Osteocyte (in vitro differentiated cells): ENCODE measurements around the gene LIPG. TPM values are rescaled to one million over a fixed set of nuclear protein-coding genes. Genes with fewer than 3 reads are reported as not detected.

ENCODE experiments used
- DNase-seq: peaks from one replicate; pipeline ENCODE4 v3.0.0; 2021; ENCODE audit warnings: mixed read lengths; ENCODE audit not compliant: unreplicated experiment; ENCODE audit errors: extremely low spot score
- H3K27ac Mint-ChIP-seq: one replicate; pipeline ENCODE4 v1.8.0; 2021; ENCODE audit warnings: mild to moderate bottlenecking, mixed read lengths; ENCODE audit not compliant: unreplicated experiment
- H3K27me3 Mint-ChIP-seq: one replicate; pipeline ENCODE4 v1.8.0; 2021; ENCODE audit warnings: mixed read lengths; ENCODE audit not compliant: unreplicated experiment
- H3K36me3 Mint-ChIP-seq: one replicate; pipeline ENCODE4 v1.8.0; 2021; ENCODE audit warnings: mixed read lengths; ENCODE audit not compliant: unreplicated experiment
- H3K4me1 Mint-ChIP-seq: one replicate; pipeline ENCODE4 v1.8.0; 2021; ENCODE audit warnings: mixed read lengths; ENCODE audit not compliant: unreplicated experiment
- H3K4me3 Mint-ChIP-seq: one replicate; pipeline ENCODE4 v1.8.0; 2021; ENCODE audit warnings: mild to moderate bottlenecking, moderate library complexity, mixed read lengths; ENCODE audit not compliant: unreplicated experiment
- H3K9me3 Mint-ChIP-seq: one replicate; pipeline ENCODE4 v1.8.0; 2021; ENCODE audit warnings: mixed read lengths; ENCODE audit not compliant: unreplicated experiment
- total RNA-seq: library from RNA; stranded (reverse); gene quantifications from 2 replicates; pipeline ENCODE4 v1.2.1, GENCODE V29; 2021
- TF ChIP-seq, protein P1 (sequence below): fragments of 200-600 bp; sonication (generic); IDR thresholded peaks from 2 replicates; pipeline ENCODE4 v1.5.0; 2021; ENCODE audit warnings: antibody characterized with exemption, mild to moderate bottlenecking, moderate library complexity

The LIPG gene
- total RNA-seq, 1 donor from 2014 or later = not detected

DNA sequence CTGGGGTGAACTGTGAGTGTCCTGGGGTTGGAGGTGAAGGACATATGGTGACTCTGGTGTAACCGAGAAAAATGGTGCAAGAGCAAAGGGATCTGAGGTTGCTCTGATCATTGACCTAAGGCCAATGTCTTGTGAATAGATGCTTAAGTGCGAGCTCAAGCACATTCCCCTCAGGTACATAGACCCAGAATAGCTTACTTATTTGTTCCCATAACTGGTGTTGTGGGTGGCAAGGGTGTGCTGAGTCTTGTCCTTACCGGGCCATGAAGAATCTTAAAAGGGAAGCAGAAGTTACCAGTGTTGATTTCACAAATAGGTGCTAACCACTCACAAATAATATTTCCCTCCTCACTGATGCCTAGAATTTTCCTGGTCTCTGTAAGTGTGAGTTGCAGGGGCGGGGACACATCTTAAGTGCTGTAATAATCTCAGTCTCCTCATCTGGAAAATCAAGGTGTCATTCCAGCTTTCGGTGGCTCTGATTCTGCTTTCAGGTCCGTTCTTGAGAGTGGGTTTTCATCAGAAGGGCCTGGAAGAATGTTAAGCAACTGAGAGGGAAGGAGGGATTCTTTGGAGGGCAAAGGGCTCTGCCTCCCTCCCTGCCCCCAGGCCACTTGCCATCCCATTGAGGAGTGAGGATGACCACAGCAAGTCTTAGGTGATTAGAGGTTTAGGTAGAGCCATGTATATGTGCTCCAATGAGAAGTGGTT lies 54.9 kb downstream of the LIPG start:
- peak; percentile 59 for DNase-seq
- Mint-ChIP-seq H3K27me3 (peaks cover 37% of the 10 kb centered on the region), H3K27ac (no peak overlapping the region), H3K36me3 (no peaks in the 10 kb centered on the region), H3K4me3 (no peak overlapping the region), H3K4me1 (no peaks in the 10 kb centered on the region), H3K9me3 (no peaks in the 10 kb centered on the region)
- TF ChIP-seq, protein P1, sequence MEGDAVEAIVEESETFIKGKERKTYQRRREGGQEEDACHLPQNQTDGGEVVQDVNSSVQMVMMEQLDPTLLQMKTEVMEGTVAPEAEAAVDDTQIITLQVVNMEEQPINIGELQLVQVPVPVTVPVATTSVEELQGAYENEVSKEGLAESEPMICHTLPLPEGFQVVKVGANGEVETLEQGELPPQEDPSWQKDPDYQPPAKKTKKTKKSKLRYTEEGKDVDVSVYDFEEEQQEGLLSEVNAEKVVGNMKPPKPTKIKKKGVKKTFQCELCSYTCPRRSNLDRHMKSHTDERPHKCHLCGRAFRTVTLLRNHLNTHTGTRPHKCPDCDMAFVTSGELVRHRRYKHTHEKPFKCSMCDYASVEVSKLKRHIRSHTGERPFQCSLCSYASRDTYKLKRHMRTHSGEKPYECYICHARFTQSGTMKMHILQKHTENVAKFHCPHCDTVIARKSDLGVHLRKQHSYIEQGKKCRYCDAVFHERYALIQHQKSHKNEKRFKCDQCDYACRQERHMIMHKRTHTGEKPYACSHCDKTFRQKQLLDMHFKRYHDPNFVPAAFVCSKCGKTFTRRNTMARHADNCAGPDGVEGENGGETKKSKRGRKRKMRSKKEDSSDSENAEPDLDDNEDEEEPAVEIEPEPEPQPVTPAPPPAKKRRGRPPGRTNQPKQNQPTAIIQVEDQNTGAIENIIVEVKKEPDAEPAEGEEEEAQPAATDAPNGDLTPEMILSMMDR = no peak

DNA sequence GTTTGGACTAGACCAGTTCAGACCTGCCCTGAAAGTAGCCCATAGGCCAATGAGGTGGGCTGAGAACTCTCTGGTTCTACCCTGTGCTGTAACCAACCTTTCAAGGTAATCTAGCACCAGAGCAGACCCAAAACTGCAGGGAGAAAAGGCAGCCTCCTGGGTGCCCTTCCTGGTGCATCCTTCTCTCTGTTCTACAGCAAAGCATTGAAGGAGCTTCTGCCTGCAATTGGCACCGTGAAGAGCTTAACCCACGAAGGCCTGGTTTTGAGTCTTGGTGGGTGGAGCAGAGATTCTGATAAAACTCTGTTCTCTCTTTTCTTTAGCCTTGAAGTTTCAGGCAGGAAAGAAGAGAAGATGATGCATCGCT lies 55.5 kb downstream of the LIPG start:
- Mint-ChIP-seq H3K27me3 (peaks cover 38% of the 10 kb centered on the region), H3K4me3 (no peak overlapping the region), H3K9me3 (no peaks in the 10 kb centered on the region), H3K4me1 (no peaks in the 10 kb centered on the region), H3K36me3 (no peaks in the 10 kb centered on the region), H3K27ac (no peak overlapping the region)
- peak; percentile 15 for DNase-seq
- TF ChIP-seq, protein P1 = no peak

DNA sequence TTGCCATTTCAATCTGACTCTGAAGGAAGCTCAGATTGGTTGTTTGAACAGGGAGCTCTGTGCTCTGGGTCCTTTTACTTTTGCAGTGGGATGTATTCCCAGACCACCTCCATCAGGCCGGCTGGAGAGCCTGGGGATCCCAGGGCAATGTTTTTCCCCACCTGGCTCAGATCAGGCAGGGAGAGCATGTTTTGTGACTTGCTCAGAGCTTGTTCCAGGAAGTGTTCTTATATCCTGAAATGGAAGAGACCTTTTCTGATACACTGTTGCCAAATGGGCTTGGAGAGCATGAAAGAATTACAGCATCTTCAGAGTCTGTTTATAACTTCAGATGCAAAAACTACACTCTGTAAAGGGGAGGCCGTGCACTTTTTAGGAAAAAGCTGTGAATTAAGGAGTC lies 56.0 kb downstream of the LIPG start:
- no peak overlapping the region for H3K4me3 Mint-ChIP-seq
- DNase-seq = peak; percentile 38
- peaks cover 38% of the 10 kb centered on the region for H3K27me3 Mint-ChIP-seq
- no peaks in the 10 kb centered on the region for H3K36me3 Mint-ChIP-seq
- no peaks in the 10 kb centered on the region for H3K4me1 Mint-ChIP-seq
- H3K9me3 Mint-ChIP-seq = no peaks in the 10 kb centered on the region
- TF ChIP-seq, protein P1 = no peak
- no peak overlapping the region for H3K27ac Mint-ChIP-seq

DNA sequence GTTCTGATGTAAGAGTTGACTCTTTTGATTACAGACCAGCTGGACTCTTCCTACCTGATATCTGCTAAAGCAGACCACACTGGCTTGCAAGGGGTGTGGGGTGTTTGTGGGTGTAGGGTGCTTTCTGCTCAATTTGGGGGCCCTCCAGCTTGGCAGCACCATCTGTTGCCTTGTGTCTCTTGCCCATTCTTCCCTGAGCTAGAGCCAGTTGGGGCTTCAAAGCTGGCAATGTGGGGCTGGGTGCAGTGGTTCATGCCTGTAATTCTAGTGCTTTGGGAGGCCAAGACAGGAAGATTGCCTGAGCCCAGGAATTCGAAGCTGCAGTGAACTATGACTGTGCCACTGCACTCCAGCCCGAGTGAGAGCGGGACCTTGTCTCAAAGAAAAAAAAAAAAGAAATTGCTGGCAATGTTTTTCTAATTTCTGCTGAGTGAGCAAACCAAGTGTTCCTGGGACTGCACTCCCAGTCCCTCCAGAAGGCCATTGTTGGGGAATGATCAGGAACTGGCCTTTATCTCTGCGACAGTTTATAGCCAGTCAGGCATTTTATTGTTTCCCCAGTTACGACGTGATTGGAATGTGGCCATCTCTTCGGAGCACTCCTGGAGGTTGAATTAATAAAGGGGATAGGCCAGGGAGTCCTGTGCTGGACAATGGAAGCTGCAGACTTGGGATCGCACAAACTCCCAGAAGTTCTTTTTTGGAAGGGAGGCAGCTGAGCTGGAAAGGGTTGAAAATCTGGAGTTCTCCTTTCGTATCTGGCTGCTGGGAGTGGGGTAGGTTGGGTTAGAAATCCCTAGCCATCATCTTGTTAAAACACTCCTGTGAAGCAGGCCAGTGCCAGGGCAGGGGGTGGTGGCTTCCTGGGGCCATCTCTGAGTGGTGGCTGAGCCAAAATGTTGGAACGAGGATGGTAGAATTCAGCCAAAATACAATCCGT lies 57.2 kb downstream of the LIPG start:
- H3K27ac Mint-ChIP-seq = no peak overlapping the region
- DNase-seq = peak; percentile 51
- no peaks in the 10 kb centered on the region for H3K9me3 Mint-ChIP-seq
- no peak overlapping the region for H3K4me3 Mint-ChIP-seq
- H3K36me3 Mint-ChIP-seq = no peaks in the 10 kb centered on the region
- TF ChIP-seq, protein P1 = no peak
- H3K4me1 Mint-ChIP-seq = no peaks in the 10 kb centered on the region
- peaks cover 32% of the 10 kb centered on the region for H3K27me3 Mint-ChIP-seq

DNA sequence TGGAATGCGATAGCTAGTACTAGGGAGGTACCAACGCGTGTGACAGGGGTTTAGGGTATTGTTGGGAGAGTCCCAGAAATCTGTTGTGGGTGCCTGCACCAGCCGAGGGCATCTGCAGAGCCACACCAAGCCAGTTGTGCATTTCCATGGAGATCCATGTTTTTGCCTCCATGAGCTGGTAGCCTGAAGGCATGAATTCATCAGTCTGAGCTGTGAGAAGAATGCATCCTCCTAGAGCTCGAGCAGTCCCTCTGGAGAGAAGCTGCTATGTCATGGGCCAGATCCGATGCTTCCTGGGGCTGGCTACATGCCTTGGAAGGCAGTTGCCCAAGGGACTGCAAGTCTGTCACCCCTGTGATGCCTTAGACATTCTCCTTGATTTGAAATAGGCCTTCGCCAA lies 57.9 kb downstream of the LIPG start:
- no peaks in the 10 kb centered on the region for H3K4me1 Mint-ChIP-seq
- TF ChIP-seq, protein P1 = no peak
- H3K4me3 Mint-ChIP-seq = no peak overlapping the region
- H3K27ac Mint-ChIP-seq = no peak overlapping the region
- peaks cover 29% of the 10 kb centered on the region for H3K27me3 Mint-ChIP-seq
- peak; percentile 63 for DNase-seq
- no peaks in the 10 kb centered on the region for H3K9me3 Mint-ChIP-seq
- H3K36me3 Mint-ChIP-seq = no peaks in the 10 kb centered on the region
